Mesendoderm (in vitro differentiated cells): ENCODE data around the gene VDR.

Experiments
- DNase-seq: peaks from one replicate; pipeline ENCODE4 v3.0.0; 2013
- H2AK5ac ChIP-seq: 2 replicates; pipeline ENCODE4 v1.6.1; 2013; ENCODE audit warnings: low read length, inconsistent platforms
- H2BK120ac ChIP-seq: 2 replicates; pipeline ENCODE4 v1.6.1; 2013; ENCODE audit warnings: low read depth, mild to moderate bottlenecking, low read length, moderate library complexity, mixed read lengths
- H2BK15ac ChIP-seq: replicated peaks from 2 replicates; pipeline ENCODE4 v1.6.1; 2013; ENCODE audit warnings: low read depth, mild to moderate bottlenecking, moderate library complexity
- H2BK5ac ChIP-seq: 2 replicates; pipeline ENCODE4 v1.6.1; 2013; ENCODE audit warnings: low read length, inconsistent platforms
- H3K18ac ChIP-seq: 2 replicates; pipeline ENCODE4 v1.6.1; 2013; ENCODE audit warnings: mild to moderate bottlenecking, low read length, mixed read lengths
- H3K23ac ChIP-seq: one replicate; pipeline ENCODE4 v1.6.1; 2013; ENCODE audit warnings: low read length
- H3K27ac ChIP-seq: 2 replicates; pipeline ENCODE4 v1.5.1; 2013; ENCODE audit warnings: low read depth, mild to moderate bottlenecking, inconsistent platforms, low read length, moderate library complexity
- H3K27me3 ChIP-seq: 2 replicates; pipeline ENCODE4 v1.6.1; 2013; ENCODE audit warnings: low read length, control low read depth, mild to moderate bottlenecking, inconsistent platforms; ENCODE audit not compliant: insufficient read depth, poor library complexity
- H3K36me3 ChIP-seq: 2 replicates; pipeline ENCODE4 v1.6.1; 2013; ENCODE audit warnings: low read length, inconsistent platforms; ENCODE audit not compliant: control insufficient read depth, insufficient read depth
- H3K4ac ChIP-seq: one replicate; pipeline ENCODE4 v1.6.1; 2013; ENCODE audit warnings: low read depth, mild to moderate bottlenecking, low read length, moderate library complexity
- H3K4me1 ChIP-seq: 2 replicates; pipeline ENCODE4 v1.6.1; 2013; ENCODE audit warnings: low read depth, low read length, inconsistent platforms; ENCODE audit not compliant: control insufficient read depth
- H3K4me2 ChIP-seq: 2 replicates; pipeline ENCODE4 v1.6.1; 2013; ENCODE audit warnings: low read length
- H3K4me3 ChIP-seq: 2 replicates; pipeline ENCODE4 v1.5.1; 2013; ENCODE audit warnings: mild to moderate bottlenecking, low read length
- H3K56ac ChIP-seq: one replicate; pipeline ENCODE4 v1.6.1; 2013; ENCODE audit warnings: low read length
- H3K79me1 ChIP-seq: 2 replicates; pipeline ENCODE4 v1.6.1; 2013; ENCODE audit warnings: low read length, inconsistent platforms
- H3K79me2 ChIP-seq: 2 replicates; pipeline ENCODE4 v1.6.1; 2013; ENCODE audit warnings: mild to moderate bottlenecking, low read length; ENCODE audit not compliant: control insufficient read depth, insufficient read depth
- H3K9ac ChIP-seq: 2 replicates; pipeline ENCODE4 v1.6.1; 2013; ENCODE audit warnings: low read length, inconsistent platforms
- H4K5ac ChIP-seq: one replicate; pipeline ENCODE4 v1.6.1; 2013; ENCODE audit warnings: low read length
- H4K8ac ChIP-seq: one replicate; pipeline ENCODE4 v1.6.1; 2013; ENCODE audit warnings: low read depth, mild to moderate bottlenecking, control low read depth, low read length, moderate library complexity
- WGBS: extraction: QIAGEN DNeasy Blood & Tissue Kit; methylation state at CpG from one replicate; pipeline ENCODE4 v1.1.7; 2013; ENCODE audit warnings: low lambda C conversion rate, missing lambda C conversion rate; ENCODE audit not compliant: insufficient coverage; ENCODE audit errors: extremely low coverage; 5-methylcytosine and 5-hydroxymethylcytosine counted together

The VDR gene

GRCh38 chr12:47883663-47884195 lies 21.1 kb downstream of the VDR start:
- no peaks in the 10 kb centered on the region for H3K79me2 ChIP-seq
- H3K4ac ChIP-seq, result no peak overlapping the region
- DNase-seq, result no peak
- H3K27me3 ChIP-seq, result no peaks in the 10 kb centered on the region
- H3K27ac ChIP-seq, result no peak overlapping the region
- H3K56ac ChIP-seq, result no peak overlapping the region
- no peak overlapping the region for H2BK5ac ChIP-seq
- H4K5ac ChIP-seq, result no peak overlapping the region
- no peaks in the 10 kb centered on the region for H3K4me1 ChIP-seq
- no peak overlapping the region for H2AK5ac ChIP-seq
- WGBS, result no CpG with 5 or more reads among the region's 5 CpGs
- no peak overlapping the region for H3K4me2 ChIP-seq
- no peaks in the 10 kb centered on the region for H3K79me1 ChIP-seq
- no peak overlapping the region for H2BK120ac ChIP-seq
- no peak overlapping the region for H2BK15ac ChIP-seq
- H3K9ac ChIP-seq, result no peak overlapping the region
- H3K36me3 ChIP-seq, result no peaks in the 10 kb centered on the region
- H3K18ac ChIP-seq, result no peak overlapping the region
- no peak overlapping the region for H3K23ac ChIP-seq
- H3K4me3 ChIP-seq, result no peak overlapping the region
- no peak overlapping the region for H4K8ac ChIP-seq

- Histone ChIP-seq H3K4ac (no peak overlapping the region), H3K79me2 (no peaks in the 10 kb centered on the region), H3K56ac (no peak overlapping the region), H3K4me1 (no peaks in the 10 kb centered on the region), H3K18ac (no peak overlapping the region), H3K4me3 (no peak overlapping the region), H3K79me1 (no peaks in the 10 kb centered on the region), H4K5ac (no peak overlapping the region), H3K9ac (no peak overlapping the region), H3K27ac (no peak overlapping the region), H3K27me3 (no peaks in the 10 kb centered on the region), H2AK5ac (no peak overlapping the region), H3K23ac (no peak overlapping the region), H2BK5ac (no peak overlapping the region), H2BK120ac (no peak overlapping the region), H2BK15ac (no peak overlapping the region), H3K36me3 (no peaks in the 10 kb centered on the region), H4K8ac (no peak overlapping the region), H3K4me2 (no peak overlapping the region)
- no peak for DNase-seq
- no CpG with 5 or more reads among the region's 16 CpGs for WGBS
Observed at GRCh38 chr12:47882781-47883546, 21.8 kb downstream of the VDR start.

DNA sequence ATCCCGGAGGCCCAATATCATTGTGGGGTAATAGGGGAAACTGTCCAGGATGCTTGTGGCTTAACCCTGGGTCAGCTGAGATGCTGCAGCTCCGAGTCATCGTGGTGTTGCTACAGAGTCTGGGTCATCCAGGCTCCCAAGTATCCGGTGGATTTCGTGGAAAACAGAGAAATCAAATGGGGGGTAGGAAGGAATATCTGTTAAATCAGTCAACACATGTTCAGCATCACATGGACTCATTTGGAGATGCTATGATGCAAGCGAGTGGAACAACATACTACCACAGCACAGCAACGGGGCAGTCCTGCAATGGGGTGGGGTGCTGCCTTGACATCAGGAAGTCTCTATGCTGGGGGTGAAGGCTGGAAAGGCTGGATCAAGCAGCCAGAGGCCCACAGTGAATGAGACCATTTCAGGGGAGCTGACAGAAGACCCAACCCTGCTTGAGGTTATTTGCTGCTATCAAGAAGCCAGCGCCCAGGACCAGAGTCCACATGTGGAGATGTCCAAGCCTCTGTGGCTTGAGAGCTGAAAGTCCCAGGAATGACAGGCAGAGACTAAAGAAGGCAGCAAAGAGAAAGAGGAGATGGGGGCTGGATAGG lies 22.9 kb downstream of the VDR start:
- Histone ChIP-seq H3K4me1 (no peaks in the 10 kb centered on the region), H3K18ac (no peak overlapping the region), H2BK5ac (no peak overlapping the region), H3K23ac (no peak overlapping the region), H3K4me3 (no peak overlapping the region), H3K27me3 (no peaks in the 10 kb centered on the region), H3K4ac (no peak overlapping the region), H3K27ac (no peak overlapping the region), H2BK120ac (no peak overlapping the region), H3K36me3 (no peaks in the 10 kb centered on the region), H3K9ac (no peak overlapping the region), H3K79me2 (no peaks in the 10 kb centered on the region), H2AK5ac (no peak overlapping the region), H3K4me2 (no peak overlapping the region), H4K8ac (no peak overlapping the region), H3K56ac (no peak overlapping the region), H4K5ac (no peak overlapping the region), H3K79me1 (no peaks in the 10 kb centered on the region), H2BK15ac (no peak overlapping the region)
- WGBS, result no CpG with 5 or more reads among the region's 8 CpGs
- DNase-seq, result no peak

DNA sequence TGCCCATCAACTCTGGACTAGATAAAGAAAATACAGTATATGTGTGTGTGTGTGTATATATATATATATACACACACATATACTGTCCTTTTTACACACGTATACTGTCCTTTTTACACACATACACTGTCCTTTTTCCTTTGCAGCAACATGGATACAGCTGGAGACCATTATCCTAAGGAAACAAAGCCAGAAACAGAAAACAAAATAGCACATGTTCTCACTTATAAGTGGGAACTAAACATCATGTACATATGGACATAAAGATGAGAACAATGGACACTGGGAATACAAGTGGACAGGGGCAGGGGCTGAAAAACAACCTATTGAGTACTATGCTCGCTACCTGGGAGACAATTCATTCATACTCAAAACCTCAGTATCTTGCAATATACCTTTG lies 23.7 kb downstream of the VDR start:
- no peak overlapping the region for H4K5ac ChIP-seq
- H2AK5ac ChIP-seq, result no peak overlapping the region
- H3K23ac ChIP-seq, result no peak overlapping the region
- no peak overlapping the region for H2BK15ac ChIP-seq
- H3K18ac ChIP-seq, result no peak overlapping the region
- H2BK5ac ChIP-seq, result no peak overlapping the region
- H3K27ac ChIP-seq, result no peak overlapping the region
- H3K36me3 ChIP-seq, result no peaks in the 10 kb centered on the region
- H3K4me2 ChIP-seq, result no peak overlapping the region
- no peaks in the 10 kb centered on the region for H3K79me2 ChIP-seq
- H3K56ac ChIP-seq, result no peak overlapping the region
- H3K27me3 ChIP-seq, result no peaks in the 10 kb centered on the region
- H3K9ac ChIP-seq, result no peak overlapping the region
- no peak for DNase-seq
- no peak overlapping the region for H4K8ac ChIP-seq
- no peak overlapping the region for H3K4me3 ChIP-seq
- H2BK120ac ChIP-seq, result no peak overlapping the region
- H3K4ac ChIP-seq, result no peak overlapping the region
- no peaks in the 10 kb centered on the region for H3K79me1 ChIP-seq
- no CpG with 5 or more reads among the region's 2 CpGs for WGBS
- H3K4me1 ChIP-seq, result no peaks in the 10 kb centered on the region

DNA sequence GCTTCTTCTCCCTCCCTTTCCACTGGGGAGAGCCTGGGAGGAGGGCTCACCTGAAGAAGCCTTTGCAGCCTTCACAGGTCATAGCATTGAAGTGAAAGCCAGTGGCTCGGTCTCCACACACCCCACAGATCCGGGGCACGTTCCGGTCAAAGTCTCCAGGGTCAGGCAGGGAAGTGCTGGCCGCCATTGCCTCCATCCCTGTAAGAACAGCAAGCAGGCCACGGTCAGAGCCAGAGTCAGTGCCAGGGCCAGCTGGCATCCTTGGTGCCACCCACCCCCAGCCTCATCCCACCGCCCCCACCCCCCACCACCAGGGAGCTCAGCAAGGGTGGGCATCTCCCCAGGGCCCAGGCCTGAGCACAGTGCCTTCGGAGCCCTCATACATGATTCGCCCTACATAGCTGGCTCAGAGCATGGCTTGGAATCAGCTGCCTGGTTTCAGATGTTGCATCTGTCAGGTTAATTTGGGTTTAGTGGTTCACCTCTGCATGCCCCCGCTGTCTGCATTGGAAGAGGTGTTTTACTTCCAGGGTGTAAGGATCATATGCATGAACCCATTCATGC lies 25.8 kb downstream of the VDR start:
- Histone ChIP-seq H3K18ac (no peak overlapping the region), H2BK120ac (no peak overlapping the region), H2BK5ac (no peak overlapping the region), H4K5ac (no peak overlapping the region), H3K23ac (no peak overlapping the region), H3K4me2 (no peak overlapping the region), H4K8ac (no peak overlapping the region), H3K4me1 (no peaks in the 10 kb centered on the region), H3K79me1 (no peaks in the 10 kb centered on the region), H3K27ac (no peak overlapping the region), H3K36me3 (no peaks in the 10 kb centered on the region), H3K27me3 (no peaks in the 10 kb centered on the region), H3K56ac (no peak overlapping the region), H2AK5ac (no peak overlapping the region), H2BK15ac (no peak overlapping the region), H3K79me2 (no peaks in the 10 kb centered on the region), H3K4ac (no peak overlapping the region), H3K4me3 (no peak overlapping the region), H3K9ac (no peak overlapping the region)
- WGBS, result no CpG with 5 or more reads among the region's 10 CpGs
- DNase-seq, result no peak
